ENCODE results near the gene FLII.
A peak's percentile ranks its signal among the peaks of the same experiment; 100 is the strongest.

FLII gene

DNA sequence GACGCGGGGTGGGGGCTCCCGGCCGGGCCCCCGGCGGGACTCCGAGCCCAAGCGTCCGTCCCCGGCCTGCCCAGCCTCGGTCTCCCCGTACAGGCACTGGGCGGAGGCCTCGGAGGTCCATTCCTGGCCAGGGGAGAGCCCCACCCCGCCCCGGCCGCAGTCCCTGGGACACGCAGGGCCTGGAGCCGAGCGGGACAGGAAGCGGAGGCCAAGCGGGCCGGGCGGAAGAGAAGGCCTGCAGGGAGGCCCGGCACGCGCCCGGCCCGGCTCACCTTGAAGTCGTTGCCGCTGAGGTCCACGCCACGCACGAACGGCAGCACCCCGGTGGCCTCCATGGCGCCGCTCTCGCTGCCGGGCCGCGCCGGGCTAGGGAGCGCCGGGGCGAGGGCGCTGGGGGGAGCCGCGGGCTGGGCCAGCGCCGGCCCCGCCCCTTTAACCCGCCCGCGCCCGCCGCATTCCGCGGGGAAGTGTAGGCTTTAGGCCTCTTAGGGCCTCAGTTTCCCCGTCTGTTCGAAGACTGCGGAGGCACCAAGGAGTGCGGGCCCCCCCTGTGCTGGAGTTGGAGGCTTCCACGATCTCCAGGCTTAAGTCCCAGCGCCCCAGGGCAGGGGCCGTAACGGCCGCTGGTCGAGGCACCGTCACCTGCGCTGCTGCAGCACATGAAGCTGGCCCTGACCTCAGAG lies at the start of gene FLII (continued):
- TF ChIP-seq REST (tag by site-specific recombination; IDR thresholded peaks at IDR 0.05): 0 out of 2 replicates have a peak, but pooled peaks have one; percentile 15
- TF ChIP-seq RBAK (tag by site-specific recombination; IDR thresholded peaks at IDR 0.05): no peak
- TF ChIP-seq, protein P1, sequence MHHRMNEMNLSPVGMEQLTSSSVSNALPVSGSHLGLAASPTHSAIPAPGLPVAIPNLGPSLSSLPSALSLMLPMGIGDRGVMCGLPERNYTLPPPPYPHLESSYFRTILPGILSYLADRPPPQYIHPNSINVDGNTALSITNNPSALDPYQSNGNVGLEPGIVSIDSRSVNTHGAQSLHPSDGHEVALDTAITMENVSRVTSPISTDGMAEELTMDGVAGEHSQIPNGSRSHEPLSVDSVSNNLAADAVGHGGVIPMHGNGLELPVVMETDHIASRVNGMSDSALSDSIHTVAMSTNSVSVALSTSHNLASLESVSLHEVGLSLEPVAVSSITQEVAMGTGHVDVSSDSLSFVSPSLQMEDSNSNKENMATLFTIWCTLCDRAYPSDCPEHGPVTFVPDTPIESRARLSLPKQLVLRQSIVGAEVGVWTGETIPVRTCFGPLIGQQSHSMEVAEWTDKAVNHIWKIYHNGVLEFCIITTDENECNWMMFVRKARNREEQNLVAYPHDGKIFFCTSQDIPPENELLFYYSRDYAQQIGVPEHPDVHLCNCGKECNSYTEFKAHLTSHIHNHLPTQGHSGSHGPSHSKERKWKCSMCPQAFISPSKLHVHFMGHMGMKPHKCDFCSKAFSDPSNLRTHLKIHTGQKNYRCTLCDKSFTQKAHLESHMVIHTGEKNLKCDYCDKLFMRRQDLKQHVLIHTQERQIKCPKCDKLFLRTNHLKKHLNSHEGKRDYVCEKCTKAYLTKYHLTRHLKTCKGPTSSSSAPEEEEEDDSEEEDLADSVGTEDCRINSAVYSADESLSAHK (tag by site-specific recombination; IDR thresholded peaks at IDR 0.05): no peak
- TF ChIP-seq ZSCAN23 (tag by site-specific recombination; IDR thresholded peaks at IDR 0.05): no peak
- peak; percentile 13; the same call in 1 of the 2 replicates for TF ChIP-seq ZNF169 (tag by site-specific recombination; IDR thresholded peaks at IDR 0.05)
- TF ChIP-seq ZNF174 (tag by site-specific recombination; IDR thresholded peaks at IDR 0.05): no peak
- TF ChIP-seq ZNF654 (tag by site-specific recombination; IDR thresholded peaks at IDR 0.05; ENCODE audit: low read depth): no peak
- no peak for TF ChIP-seq ZNF214 (tag by site-specific recombination; IDR thresholded peaks at IDR 0.05; ENCODE audit: borderline replicate concordance)
- peak; percentile 95 for TF ChIP-seq PRDM10 (tag by site-specific recombination; IDR thresholded peaks at IDR 0.05)
- 0 out of 2 replicates have a peak, but pooled peaks have one; percentile 32 for TF ChIP-seq KLF9 (tag by site-specific recombination; IDR thresholded peaks at IDR 0.05; ENCODE audit: low read depth)
- TF ChIP-seq GLIS1 (tag by site-specific recombination; IDR thresholded peaks at IDR 0.05): peak; percentile 28; the same call in 1 of the 2 replicates
- peak; percentile 74 for TF ChIP-seq ZBTB48 (tag by site-specific recombination; IDR thresholded peaks at IDR 0.05)
- 0 out of 2 replicates have a peak, but pooled peaks have one; percentile 27 for TF ChIP-seq SP7 (tag by site-specific recombination; IDR thresholded peaks at IDR 0.05)
- TF ChIP-seq, protein P2, sequence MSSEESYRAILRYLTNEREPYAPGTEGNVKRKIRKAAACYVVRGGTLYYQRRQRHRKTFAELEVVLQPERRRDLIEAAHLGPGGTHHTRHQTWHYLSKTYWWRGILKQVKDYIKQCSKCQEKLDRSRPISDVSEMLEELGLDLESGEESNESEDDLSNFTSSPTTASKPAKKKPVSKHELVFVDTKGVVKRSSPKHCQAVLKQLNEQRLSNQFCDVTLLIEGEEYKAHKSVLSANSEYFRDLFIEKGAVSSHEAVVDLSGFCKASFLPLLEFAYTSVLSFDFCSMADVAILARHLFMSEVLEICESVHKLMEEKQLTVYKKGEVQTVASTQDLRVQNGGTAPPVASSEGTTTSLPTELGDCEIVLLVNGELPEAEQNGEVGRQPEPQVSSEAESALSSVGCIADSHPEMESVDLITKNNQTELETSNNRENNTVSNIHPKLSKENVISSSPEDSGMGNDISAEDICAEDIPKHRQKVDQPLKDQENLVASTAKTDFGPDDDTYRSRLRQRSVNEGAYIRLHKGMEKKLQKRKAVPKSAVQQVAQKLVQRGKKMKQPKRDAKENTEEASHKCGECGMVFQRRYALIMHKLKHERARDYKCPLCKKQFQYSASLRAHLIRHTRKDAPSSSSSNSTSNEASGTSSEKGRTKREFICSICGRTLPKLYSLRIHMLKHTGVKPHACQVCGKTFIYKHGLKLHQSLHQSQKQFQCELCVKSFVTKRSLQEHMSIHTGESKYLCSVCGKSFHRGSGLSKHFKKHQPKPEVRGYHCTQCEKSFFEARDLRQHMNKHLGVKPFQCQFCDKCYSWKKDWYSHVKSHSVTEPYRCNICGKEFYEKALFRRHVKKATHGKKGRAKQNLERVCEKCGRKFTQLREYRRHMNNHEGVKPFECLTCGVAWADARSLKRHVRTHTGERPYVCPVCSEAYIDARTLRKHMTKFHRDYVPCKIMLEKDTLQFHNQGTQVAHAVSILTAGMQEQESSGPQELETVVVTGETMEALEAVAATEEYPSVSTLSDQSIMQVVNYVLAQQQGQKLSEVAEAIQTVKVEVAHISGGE (tag by site-specific recombination; conservative IDR thresholded peaks at IDR 0.05; ENCODE audit: low read depth): peak; percentile 49
- no peak for TF ChIP-seq ZBTB10 (tag by site-specific recombination; IDR thresholded peaks at IDR 0.05)
- peak; percentile 51; the same call in 1 of the 2 replicates for TF ChIP-seq ZNF610 (tag by site-specific recombination; IDR thresholded peaks at IDR 0.05; ENCODE audit: borderline replicate concordance)
- TF ChIP-seq ZNF23 (tag by site-specific recombination; IDR thresholded peaks at IDR 0.05; ENCODE audit: borderline replicate concordance): no peak
- no peak for TF ChIP-seq HOXA7 (CRISPR knock-in tag; IDR thresholded peaks at IDR 0.05; ENCODE audit: borderline replicate concordance)
- no peak for TF ChIP-seq ZNF549 (tag by site-specific recombination; IDR thresholded peaks at IDR 0.05)
- TF ChIP-seq GLI2 (tag by site-specific recombination; IDR thresholded peaks at IDR 0.05; ENCODE audit: borderline replicate concordance, low read depth): no peak
- TF ChIP-seq ZNF544 (tag by site-specific recombination; IDR thresholded peaks at IDR 0.05): no peak

Data from HEK293 (cell line).